Upper lobe of left lung (tissue), 4 donors: ENCODE results near the gene OR5H14.

Experiments
- CTCF ChIP-seq, 6 experiments: fragments of 450-650 bp in 4 of 6; fragments of 200-600 bp in 2 of 6; sonication (generic) in 2 of 6; IDR thresholded peaks; one replicate each; pipeline ENCODE4 v1.5.1; 2016 to 2019; ENCODE audit warnings: antibody characterized with exemption in 6 of 6
- EP300 ChIP-seq, 4 donors: sonication (generic); formaldehyde crosslinking; IDR thresholded peaks; one replicate each; pipeline ENCODE4 v1.5.1; 2017; ENCODE audit warnings: antibody characterized with exemption in 4 of 4, control low read depth in 2 of 4
- POLR2A ChIP-seq, 4 donors: fragments of 450-650 bp; IDR thresholded peaks; one replicate each; pipeline ENCODE4 v1.5.1; 2016 to 2017; ENCODE audit warnings: antibody characterized with exemption in 4 of 4, mild to moderate bottlenecking in 2 of 4
- POLR2AphosphoS5 ChIP-seq, 2 donors: sonication (generic); formaldehyde crosslinking; IDR thresholded peaks; one replicate each; pipeline ENCODE4 v1.5.1; 2017; ENCODE audit warnings: antibody characterized with exemption in 2 of 2

GRCh38 chr3:98199020-98199419, 51.7 kb downstream of the OR5H14 start:
- TF ChIP-seq CTCF (IDR thresholded peaks at IDR 0.05) (no peak), EP300 (IDR thresholded peaks at IDR 0.05) (no peak), POLR2A (IDR thresholded peaks at IDR 0.05) (no peak), POLR2AphosphoS5 (IDR thresholded peaks at IDR 0.05) (no peak)
